ENCODE measurements around the gene DTNBP1.
"Not testable (repeated sequence)": the region's sequence is repeated elsewhere in the genome, so short reads cannot be mapped to it uniquely, and the experiment has no call there.

DTNBP1 gene

GRCh38 chr6:15557174-15557573, 105.7 kb downstream of the DTNBP1 start:
- DNase-seq (ENCODE audit: low spot score): no peak

DNA sequence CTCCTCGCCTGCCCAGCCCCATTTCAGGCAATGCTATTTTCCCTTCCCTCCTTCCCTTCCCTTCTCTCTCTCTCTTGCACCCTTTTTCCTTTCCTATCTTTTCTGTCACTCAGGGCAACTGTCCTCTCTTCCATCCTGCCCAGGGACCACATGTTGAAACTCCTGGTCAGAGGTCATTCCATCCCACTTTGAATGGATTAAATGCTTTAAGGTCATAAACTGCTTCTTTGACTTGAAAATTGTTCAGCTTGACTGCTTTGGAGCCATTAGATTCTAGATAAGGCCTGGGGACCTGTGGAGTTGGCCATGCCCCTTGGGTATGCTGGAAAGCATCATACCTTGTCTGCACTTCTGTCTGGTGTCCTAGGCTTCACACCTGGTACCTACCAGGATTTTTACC, 106.1 kb downstream of the DTNBP1 start:
- no peak for DNase-seq (ENCODE audit: low spot score)

DNA sequence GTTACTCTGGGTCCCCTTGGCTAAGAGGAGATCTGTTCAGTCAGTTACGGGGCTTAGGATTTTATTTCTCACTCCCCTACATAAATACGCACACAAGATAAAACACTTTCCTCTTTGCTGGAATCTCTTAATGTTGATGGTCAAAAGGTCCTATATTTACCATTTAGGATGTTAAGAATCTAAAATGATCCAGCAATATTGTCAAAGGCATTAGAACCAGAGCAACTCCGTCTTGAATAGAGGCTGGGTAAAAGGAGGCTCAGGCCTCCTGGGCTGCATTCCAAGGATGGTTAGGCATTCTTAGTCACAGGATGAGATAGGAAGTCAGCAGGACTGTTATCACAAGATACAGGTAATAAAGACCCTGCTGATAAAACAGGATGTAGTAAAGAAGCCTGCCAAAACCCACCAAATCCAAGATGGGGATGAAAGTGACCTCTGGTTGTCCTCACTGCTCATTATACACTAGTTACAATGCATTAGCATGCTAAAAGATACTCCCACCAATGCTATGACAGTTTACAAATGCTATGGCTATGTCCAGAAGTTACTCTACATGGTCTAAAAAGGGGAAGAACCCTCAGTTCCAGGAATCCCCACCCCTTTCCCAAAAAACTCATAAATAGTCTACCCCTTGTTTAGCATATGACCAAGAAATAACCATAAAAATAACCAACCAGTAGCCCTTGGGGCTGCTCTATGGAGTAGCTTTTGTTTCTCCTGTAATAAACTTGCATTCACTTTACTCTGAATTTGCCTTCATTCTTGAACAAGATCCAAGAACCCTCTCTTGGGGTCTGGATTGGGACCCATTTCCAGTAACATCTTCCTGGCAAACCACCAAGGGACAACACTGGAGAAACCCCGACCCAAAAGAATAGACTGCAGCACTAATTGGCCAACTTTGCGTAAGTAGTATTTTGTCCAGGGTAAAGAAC, 107.5 kb downstream of the DTNBP1 start:
- DNase-seq (ENCODE audit: low spot score): peak; percentile 19

GRCh38 chr6:15554728-15555100, 108.1 kb downstream of the DTNBP1 start:
- no peak for DNase-seq (ENCODE audit: low spot score)

DNA sequence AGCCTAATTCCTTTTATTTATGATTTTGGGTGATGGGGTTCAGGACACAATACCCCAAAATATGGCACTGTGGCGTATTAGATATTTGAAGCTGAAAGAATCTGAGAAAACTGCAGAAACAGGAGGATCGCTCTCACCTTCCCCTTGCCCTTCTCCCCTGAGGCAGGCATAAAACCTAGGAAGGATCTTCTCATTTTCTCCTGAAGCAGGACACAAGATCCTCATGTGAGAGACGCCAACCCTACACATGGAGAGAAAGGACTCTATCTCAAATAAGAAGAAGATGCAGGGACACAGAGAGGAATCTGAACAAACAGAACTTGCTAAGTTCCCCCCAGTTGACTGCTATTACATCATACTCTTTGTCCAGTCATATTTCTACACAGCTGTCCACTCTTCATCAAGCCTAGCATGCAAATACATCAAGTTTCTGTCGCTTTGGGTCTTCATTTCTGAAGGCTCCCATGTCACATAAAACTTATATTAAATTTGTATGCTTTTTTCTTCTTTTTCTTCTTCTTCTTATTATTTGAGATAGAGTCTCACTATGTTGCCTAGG, 109.0 kb downstream of the DTNBP1 start:
- DNase-seq (ENCODE audit: low spot score): no peak

DNA sequence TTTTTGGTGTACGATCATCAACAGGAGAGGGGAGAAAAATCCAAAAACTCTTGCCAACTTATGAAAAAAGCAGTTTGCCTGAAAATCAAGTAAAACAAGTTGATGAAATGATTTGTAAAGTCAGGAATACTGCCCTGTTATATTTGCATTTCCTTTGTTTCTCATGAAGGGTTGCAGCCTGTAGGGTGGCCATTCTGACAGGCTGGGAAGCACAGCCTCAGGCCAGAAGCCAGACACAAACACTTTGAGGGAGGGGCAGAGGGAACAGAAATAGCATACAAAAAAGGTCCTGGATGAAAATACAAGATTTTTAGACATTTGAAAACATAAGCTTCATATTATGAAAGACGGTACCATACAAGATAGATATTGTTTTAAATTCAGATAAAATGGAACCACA, 109.8 kb downstream of the DTNBP1 start:
- no peak for DNase-seq (ENCODE audit: low spot score)

DNA sequence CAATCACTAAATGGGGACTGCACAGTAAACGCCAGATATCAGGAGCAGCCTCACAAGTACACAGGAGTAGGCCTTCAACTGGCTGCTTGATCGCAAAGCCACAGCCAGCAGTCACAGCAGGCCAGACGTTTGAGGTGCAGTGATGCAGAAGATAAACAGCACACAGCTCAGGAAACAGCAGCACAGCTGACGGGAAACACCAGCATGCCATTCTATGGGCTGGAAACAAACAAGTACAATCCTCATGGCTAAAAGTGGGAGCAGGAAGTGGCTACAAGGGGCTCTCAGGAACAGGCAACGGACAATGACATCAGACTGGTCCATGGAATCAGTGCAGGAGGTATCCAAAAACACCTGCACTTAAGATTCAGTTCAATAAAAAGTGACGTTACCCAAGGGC, 111.0 kb downstream of the DTNBP1 start:
- peak; percentile 81 for DNase-seq (ENCODE audit: low spot score)

GRCh38 chr6:15551262-15551661, 111.6 kb downstream of the DTNBP1 start:
- peak; percentile 24 for DNase-seq (ENCODE audit: low spot score)

GRCh38 chr6:15550546-15551123, 112.2 kb downstream of the DTNBP1 start:
- DNase-seq (ENCODE audit: low spot score): no peak

DNA sequence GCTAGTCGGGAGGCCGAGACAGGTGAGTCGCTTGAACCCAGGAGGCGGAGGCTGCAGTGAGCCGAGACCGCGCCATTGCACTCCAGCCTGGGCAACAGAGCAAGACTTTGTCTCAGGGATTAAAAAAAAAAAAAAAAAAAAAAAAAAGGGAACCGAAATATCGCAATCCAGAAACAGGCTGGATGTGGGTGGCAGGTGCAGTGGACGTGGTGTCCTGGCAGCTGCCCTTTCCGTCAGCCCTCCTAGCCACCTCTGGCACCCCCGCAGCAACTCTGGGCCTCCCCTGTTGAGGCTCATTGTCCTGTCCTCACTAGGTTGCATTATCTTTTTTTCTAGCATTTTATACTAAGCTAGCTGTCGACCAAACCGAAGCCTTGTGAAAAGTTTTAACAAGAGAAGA, 113.5 kb downstream of the DTNBP1 start:
- DNase-seq (ENCODE audit: low spot score): no peak

- no peak for DNase-seq (ENCODE audit: low spot score)
These were observed 115.4 kb downstream of the DTNBP1 start for GRCh38 chr6:15547400-15547799.

- DNase-seq (ENCODE audit: low spot score): no peak
These were observed 116.2 kb downstream of the DTNBP1 start for GRCh38 chr6:15546591-15546990.

GRCh38 chr6:15544321-15544900, 118.4 kb downstream of the DTNBP1 start:
- DNase-seq (ENCODE audit: low spot score): no peak

DNA sequence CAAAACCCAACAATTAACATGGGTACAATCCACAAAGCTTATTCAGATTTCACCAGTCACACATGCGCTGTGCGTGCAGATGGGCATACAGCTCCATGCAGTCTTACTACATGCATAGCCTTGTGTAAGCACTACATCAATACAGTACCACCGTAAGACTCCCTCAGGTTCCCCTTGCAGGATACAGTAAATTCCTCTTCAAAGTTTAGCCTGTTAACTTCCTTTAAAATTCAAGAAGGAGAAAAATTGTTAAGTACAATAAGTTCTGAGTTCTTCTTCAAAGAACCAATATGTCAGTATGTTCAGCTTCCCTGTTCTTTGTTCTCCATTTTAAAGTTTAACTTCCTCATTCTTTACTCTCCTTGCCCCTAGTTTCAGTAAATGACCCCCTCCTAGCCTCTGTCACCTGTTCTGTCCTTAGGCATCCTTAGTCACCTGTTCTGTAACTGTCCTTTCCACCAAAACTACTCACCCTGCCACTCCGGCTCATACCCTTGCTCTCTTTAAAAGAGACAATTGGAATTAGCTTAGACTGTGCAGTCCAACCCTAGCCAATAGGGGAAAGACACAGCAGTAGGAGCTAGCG, 119.4 kb downstream of the DTNBP1 start:
- not testable (repeated sequence) for DNase-seq (ENCODE audit: low spot score)

GRCh38 chr6:15539722-15540270, 123.0 kb downstream of the DTNBP1 start:
- no peak for DNase-seq (ENCODE audit: low spot score)

- DNase-seq (ENCODE audit: low spot score): no peak
These were observed 123.9 kb downstream of the DTNBP1 start for GRCh38 chr6:15538766-15539495.

DNA sequence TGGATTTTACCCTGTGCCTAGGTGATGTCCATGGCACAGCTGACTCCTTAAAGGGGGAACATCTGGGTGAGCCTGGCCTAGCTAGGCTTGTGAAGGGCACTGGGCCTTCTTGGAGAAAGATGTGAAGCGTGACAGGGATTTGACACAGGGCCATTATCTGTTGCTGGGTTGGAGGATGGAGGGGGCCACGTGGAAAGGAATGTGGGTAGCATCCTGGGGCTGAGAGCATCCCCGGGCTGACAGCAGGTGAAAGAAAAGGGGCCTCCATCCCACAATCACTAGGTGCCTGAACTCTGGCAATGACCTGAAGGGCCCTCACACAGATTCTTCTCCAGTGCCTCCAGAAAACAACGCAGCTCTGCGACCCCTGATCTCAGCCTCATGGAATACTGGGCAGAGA, 124.7 kb downstream of the DTNBP1 start:
- no peak for DNase-seq (ENCODE audit: low spot score)

GRCh38 chr6:15536198-15536955, 126.5 kb downstream of the DTNBP1 start:
- DNase-seq (ENCODE audit: low spot score): no peak

- no peak for DNase-seq (ENCODE audit: low spot score)
These were observed 127.2 kb downstream of the DTNBP1 start for GRCh38 chr6:15535495-15536197.

DNA sequence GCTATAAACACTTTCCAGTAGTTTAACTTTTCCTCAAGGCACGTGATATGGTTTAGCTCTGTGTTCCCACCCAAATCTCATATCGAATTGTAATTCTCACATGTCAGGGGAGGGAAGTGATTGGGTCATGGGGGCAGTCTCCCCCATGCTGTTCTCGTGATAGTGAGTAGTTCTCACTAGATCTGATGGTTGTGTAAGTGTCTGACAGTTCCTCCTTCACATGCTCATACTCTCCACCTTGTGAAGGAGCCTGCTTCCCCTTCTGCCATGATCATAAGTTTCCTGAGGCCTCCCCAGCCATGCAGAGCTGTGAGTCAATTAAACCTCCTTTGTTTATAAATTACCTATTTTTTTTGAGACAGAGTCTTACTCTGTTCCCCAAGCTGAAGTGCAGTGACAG, 127.9 kb downstream of the DTNBP1 start:
- no peak for DNase-seq (ENCODE audit: low spot score)

Data from kidney capillary endothelial cell (primary cell).